ENCODE data around the gene MLLT1.
A peak's percentile ranks its signal among the peaks of the same experiment; 100 is the strongest.
"Not testable (repeated sequence)": the region's sequence is repeated elsewhere in the genome, so short reads cannot be mapped to it uniquely, and the experiment has no call there.

The MLLT1 gene

GRCh38 chr19:6287269-6287885 lies 7.6 kb upstream of the MLLT1 start:
- Histone ChIP-seq H3F3A (ENCODE audit: control insufficient read depth, insufficient read depth) (no peaks in the 10 kb centered on the region), H3K9me2 (replicated peaks; ENCODE audit: control insufficient read depth, low read length) (no peaks in the 10 kb centered on the region), H3K9me3 (ENCODE audit: control insufficient read depth, insufficient read depth, low read length) (peaks cover 43% of the 10 kb centered on the region)

GRCh38 chr19:6286676-6287075 lies 6.9 kb upstream of the MLLT1 start:
- Histone ChIP-seq H3K27me3 (ENCODE audit: control insufficient read depth, low read length) (no peaks in the 10 kb centered on the region), H3K27ac (ENCODE audit: low read depth, low read length) (no peak overlapping the region), H3K4me2 (ENCODE audit: low read length) (no peak overlapping the region), H3K36me3 (ENCODE audit: control insufficient read depth, low read length) (no peaks in the 10 kb centered on the region), H3K4me1 (ENCODE audit: control insufficient read depth, low read length) (no peaks in the 10 kb centered on the region), H3K4me3 (ENCODE audit: low read length) (no peak overlapping the region), H3F3A (ENCODE audit: control insufficient read depth, insufficient read depth) (no peaks in the 10 kb centered on the region), H3K79me2 (ENCODE audit: control insufficient read depth, low read length) (no peaks in the 10 kb centered on the region), H4K20me1 (ENCODE audit: control insufficient read depth, insufficient read depth, low read depth, low read length) (no peaks in the 10 kb centered on the region), H3K9me3 (ENCODE audit: control insufficient read depth, insufficient read depth, low read length) (peaks cover 36% of the 10 kb centered on the region), H3K9me2 (replicated peaks; ENCODE audit: control insufficient read depth, low read length) (no peaks in the 10 kb centered on the region)
- TF ChIP-seq CTCF (IDR thresholded peaks at IDR 0.05; ENCODE audit: low read depth, low read length, poor library complexity, severe bottlenecking) (no peak), EZH2phosphoT487 (IDR thresholded peaks at IDR 0.05; ENCODE audit: borderline replicate concordance, low read length) (no peak)

More at GRCh38 chr19:6287269-6287885, 7.6 kb upstream of the MLLT1 start:
- Histone ChIP-seq H3K27me3 (ENCODE audit: control insufficient read depth, low read length) (no peaks in the 10 kb centered on the region), H3K36me3 (ENCODE audit: control insufficient read depth, low read length) (no peaks in the 10 kb centered on the region), H3K27ac (ENCODE audit: low read depth, low read length) (no peak overlapping the region), H3K4me1 (ENCODE audit: control insufficient read depth, low read length) (no peaks in the 10 kb centered on the region), H3K79me2 (ENCODE audit: control insufficient read depth, low read length) (no peaks in the 10 kb centered on the region), H4K20me1 (ENCODE audit: control insufficient read depth, insufficient read depth, low read depth, low read length) (no peaks in the 10 kb centered on the region), H3K4me3 (ENCODE audit: low read length) (no peak overlapping the region), H3K4me2 (ENCODE audit: low read length) (no peak overlapping the region)
- TF ChIP-seq CTCF (IDR thresholded peaks at IDR 0.05; ENCODE audit: low read depth, low read length, poor library complexity, severe bottlenecking) (no peak), EZH2phosphoT487 (IDR thresholded peaks at IDR 0.05; ENCODE audit: borderline replicate concordance, low read length) (no peak)

GRCh38 chr19:6282393-6282792 lies 2.6 kb upstream of the MLLT1 start:
- H4K20me1 ChIP-seq (ENCODE audit: control insufficient read depth, insufficient read depth, low read depth, low read length); H3K9me2 ChIP-seq (replicated peaks; ENCODE audit: control insufficient read depth, low read length); H3K27ac ChIP-seq (ENCODE audit: low read depth, low read length); H3K4me3 ChIP-seq (ENCODE audit: low read length); H3K27me3 ChIP-seq (ENCODE audit: control insufficient read depth, low read length); H3F3A ChIP-seq (ENCODE audit: control insufficient read depth, insufficient read depth); H3K4me2 ChIP-seq (ENCODE audit: low read length): not testable (repeated sequence)
- Histone ChIP-seq H3K9me3 (ENCODE audit: control insufficient read depth, insufficient read depth, low read length) (peaks cover 15% of the 10 kb centered on the region), H3K79me2 (ENCODE audit: control insufficient read depth, low read length) (peaks cover 21% of the 10 kb centered on the region), H3K36me3 (ENCODE audit: control insufficient read depth, low read length) (peaks cover 11% of the 10 kb centered on the region), H3K4me1 (ENCODE audit: control insufficient read depth, low read length) (peaks cover 16% of the 10 kb centered on the region)

GRCh38 chr19:6279620-6279930 lies 200 bp downstream of the MLLT1 start:
- no peak overlapping the region for H3K27ac ChIP-seq (ENCODE audit: low read depth, low read length)
- H3K4me2 ChIP-seq (ENCODE audit: low read length) = peak overlapping the region; percentile 88
- H3K9me2 ChIP-seq (replicated peaks; ENCODE audit: control insufficient read depth, low read length) = no peaks in the 10 kb centered on the region
- H3F3A ChIP-seq (ENCODE audit: control insufficient read depth, insufficient read depth) = no peaks in the 10 kb centered on the region; the same call in 1 of the 2 replicates
- peaks cover 19% of the 10 kb centered on the region; the same call in 1 of the 2 replicates for H4K20me1 ChIP-seq (ENCODE audit: control insufficient read depth, insufficient read depth, low read depth, low read length)
- peaks cover 22% of the 10 kb centered on the region for H3K36me3 ChIP-seq (ENCODE audit: control insufficient read depth, low read length)
- H3K4me3 ChIP-seq (ENCODE audit: low read length) = peak overlapping the region; percentile 76
- H3K9me3 ChIP-seq (ENCODE audit: control insufficient read depth, insufficient read depth, low read length) = no peaks in the 10 kb centered on the region
- H3K4me1 ChIP-seq (ENCODE audit: control insufficient read depth, low read length) = peaks cover 22% of the 10 kb centered on the region
- no peak for TF ChIP-seq CTCF (IDR thresholded peaks at IDR 0.05; ENCODE audit: low read depth, low read length, poor library complexity, severe bottlenecking)
- H3K27me3 ChIP-seq (ENCODE audit: control insufficient read depth, low read length) = no peaks in the 10 kb centered on the region
- H3K79me2 ChIP-seq (ENCODE audit: control insufficient read depth, low read length) = peaks cover 49% of the 10 kb centered on the region
